Stomach (tissue), 9 donors: Measurements from ENCODE around the gene SH3BP2. TPM values are rescaled to one million over a fixed set of nuclear protein-coding genes. Genes with fewer than 3 reads are reported as not detected.

Experiments used
- DNase-seq, 2 donors: peaks; one replicate each; pipeline versions ENCODE4 v3.0.0 to v3.0.0-alpha.2; 2013 to 2019
- H3K27ac ChIP-seq, 5 donors: fragments of 200-600 bp in 4 of 5; sonication (generic) in 4 of 5; one replicate each; pipeline ENCODE4 v1.5.1; 2013 to 2019; ENCODE audit warnings: mild to moderate bottlenecking in 1 of 5, moderate library complexity in 1 of 5
- H3K27me3 ChIP-seq, 3 donors: fragments of 200-600 bp; sonication (generic); one replicate each; pipeline ENCODE4 v1.5.1; 2017 to 2019; ENCODE audit warnings: mixed run types in 1 of 3
- H3K36me3 ChIP-seq, 4 donors: fragments of 200-600 bp; sonication (generic); 1 replicate in 3 of 4; 2 replicates in 1 of 4; pipeline ENCODE4 v1.5.1; 2016 to 2019
- H3K4me1 ChIP-seq, 4 donors: fragments of 200-600 bp; sonication (generic); one replicate each; pipeline ENCODE4 v1.5.1; 2016 to 2019
- H3K4me3 ChIP-seq, 4 donors: fragments of 200-600 bp; sonication (generic) in 3 of 4; one replicate each; pipeline ENCODE4 v1.5.1; 2016 to 2019; ENCODE audit warnings: mild to moderate bottlenecking in 1 of 4
- H3K9me3 ChIP-seq, 4 donors: fragments of 200-600 bp; sonication (generic); one replicate each; pipeline ENCODE4 v1.5.1; 2016 to 2019
- CTCF ChIP-seq, 7 experiments: fragments of 450-650 bp in 4 of 7; fragments of 200-600 bp in 3 of 7; sonication (generic) in 3 of 7; IDR thresholded peaks; one replicate each; pipeline ENCODE4 v1.5.1; 2016 to 2019; ENCODE audit warnings: antibody characterized with exemption in 7 of 7, control low read depth in 2 of 7, mild to moderate bottlenecking in 1 of 7
- EP300 ChIP-seq: sonication (generic); formaldehyde crosslinking; IDR thresholded peaks from one replicate; pipeline ENCODE4 v1.6.1; 2017; ENCODE audit warnings: antibody characterized with exemption
- POLR2A ChIP-seq, 4 donors: fragments of 450-650 bp; IDR thresholded peaks; one replicate each; pipeline ENCODE4 v1.6.1; 2016; ENCODE audit warnings: antibody characterized with exemption in 4 of 4, control low read depth in 2 of 4, mild to moderate bottlenecking in 1 of 4, moderate library complexity in 1 of 4
- POLR2AphosphoS5 ChIP-seq, 3 donors: sonication (generic); formaldehyde crosslinking; IDR thresholded peaks; one replicate each; pipeline ENCODE4 v1.6.1; 2016; ENCODE audit warnings: antibody characterized with exemption in 3 of 3
- WGBS, 5 donors: extraction: QIAGEN DNeasy Blood & Tissue Kit in 3 of 5; methylation state at CpG; one replicate each; pipeline versions ENCODE4 v1.1.5 to v1.1.7; 2013 to 2018; 5-methylcytosine and 5-hydroxymethylcytosine counted together
- intact Hi-C: fragments of 100-400 bp; cut with DNase I; formaldehyde crosslinking; loops from one replicate; pipeline ENCODE4 v1.15.1; 2023; ENCODE audit warnings: low total_unique reads
- polyA plus RNA-seq, 3 donors: library from polyadenylated mRNA; stranded (reverse); fragments of 200-250 nt; gene quantifications; one replicate each; pipeline ENCODE4 v1.2.3, GENCODE V29; 2013
- total RNA-seq, 5 donors: library from RNA; depleted of rRNA; stranded (reverse); fragments of >200 nt; gene quantifications; one replicate each; pipeline versions ENCODE4 v1.1.0 to v1.2.3, GENCODE V29; 2014 to 2016
- donor health status: healthy with polysubstance abuse.
- donor health status: Bipolar disorder and iron deficiency.
- donor health status: healthy.

Gene SH3BP2
- total and polyA plus RNA-seq, 8 donors = 9.0 to 151 (median 32.7) TPM

GRCh38 chr4:2862528-2862927, 69.6 kb downstream of the SH3BP2 start:
- H3K27ac ChIP-seq = peak overlapping the region; percentile 17 to 78 (median 68)
- H3K27me3 ChIP-seq = no peaks in the 10 kb centered on the region
- no peaks in the 10 kb centered on the region for H3K36me3 ChIP-seq
- intact Hi-C loops = no loop called here
- 37 to 60% (median 47%) methylated on average over 1 of the region's 1 CpG for WGBS, 5 donors
- H3K4me3 ChIP-seq = no peak overlapping the region
- DNase-seq = no peak
- peaks cover 91 to 100% (median 97%) of the 10 kb centered on the region in 4 donors for H3K4me1 ChIP-seq
- no peaks in the 10 kb centered on the region for H3K9me3 ChIP-seq
- TF ChIP-seq POLR2A (IDR thresholded peaks at IDR 0.05) (no peak), EP300 (no peak), CTCF (IDR thresholded peaks at IDR 0.05) (no peak), POLR2AphosphoS5 (IDR thresholded peaks at IDR 0.05) (no peak)

- Histone ChIP-seq H3K27ac (no peak overlapping the region), H3K4me3 (no peak overlapping the region), H3K27me3 (no peaks in the 10 kb centered on the region), H3K36me3 (no peaks in the 10 kb centered on the region), H3K9me3 (no peaks in the 10 kb centered on the region), H3K4me1 (peaks cover 93 to 100% (median 97%) of the 10 kb centered on the region in 4 donors)
- TF ChIP-seq EP300 (no peak), POLR2A (IDR thresholded peaks at IDR 0.05) (no peak)
- intact Hi-C loops = no loop called here
- no peak for DNase-seq
Measured at GRCh38 chr4:2863649-2864048, 70.8 kb downstream of the SH3BP2 start.

GRCh38 chr4:2865196-2865780, 72.4 kb downstream of the SH3BP2 start:
- no peak for TF ChIP-seq EP300
- TF ChIP-seq POLR2A (IDR thresholded peaks at IDR 0.05) = no peak
- no peak for TF ChIP-seq CTCF (IDR thresholded peaks at IDR 0.05)
- TF ChIP-seq POLR2AphosphoS5 (IDR thresholded peaks at IDR 0.05) = no peak
- H3K36me3 ChIP-seq = no peaks in the 10 kb centered on the region
- H3K9me3 ChIP-seq = no peaks in the 10 kb centered on the region
- H3K27me3 ChIP-seq = no peaks in the 10 kb centered on the region
- DNase-seq = no peak
- WGBS, 5 donors = 14 to 26% (median 20%) methylated on average over 2 of the region's 2 CpGs
- peaks cover 91 to 100% (median 96%) of the 10 kb centered on the region in 4 donors for H3K4me1 ChIP-seq
- intact Hi-C loops = no loop called here
- peak overlapping the region in 3 of 5 donors; percentile 23 to 82 (median 80) for H3K27ac ChIP-seq
- H3K4me3 ChIP-seq = no peak overlapping the region

- TF ChIP-seq EP300 (no peak), POLR2AphosphoS5 (IDR thresholded peaks at IDR 0.05) (no peak), CTCF (IDR thresholded peaks at IDR 0.05) (no peak), POLR2A (IDR thresholded peaks at IDR 0.05) (no peak)
- Histone ChIP-seq H3K27ac (peak overlapping the region in 4 of 5 donors; percentile 13 to 82 (median 76)), H3K9me3 (no peaks in the 10 kb centered on the region), H3K36me3 (no peaks in the 10 kb centered on the region), H3K4me3 (no peak overlapping the region), H3K4me1 (peaks cover 81 to 100% (median 93%) of the 10 kb centered on the region in 4 donors), H3K27me3 (no peaks in the 10 kb centered on the region)
- DNase-seq = no peak
- intact Hi-C loops = no loop called here
- WGBS, 5 donors = 50 to 69% (median 57%) methylated on average over 10 of the region's 10 CpGs
Measured at GRCh38 chr4:2866160-2866861, 73.4 kb downstream of the SH3BP2 start.

GRCh38 chr4:2866891-2867290, 74.0 kb downstream of the SH3BP2 start:
- 86 to 90% (median 88%) methylated on average over 5 of the region's 5 CpGs for WGBS, 5 donors
- Histone ChIP-seq H3K27ac (peak overlapping the region in 3 of 5 donors; percentile 72 to 82 (median 80)), H3K36me3 (no peaks in the 10 kb centered on the region), H3K27me3 (no peaks in the 10 kb centered on the region), H3K4me3 (no peak overlapping the region), H3K9me3 (no peaks in the 10 kb centered on the region), H3K4me1 (peaks cover 75 to 100% (median 88%) of the 10 kb centered on the region in 4 donors)
- TF ChIP-seq CTCF (IDR thresholded peaks at IDR 0.05) (no peak), POLR2AphosphoS5 (IDR thresholded peaks at IDR 0.05) (no peak), EP300 (no peak), POLR2A (IDR thresholded peaks at IDR 0.05) (no peak)
- intact Hi-C loops = no loop called here
- no peak for DNase-seq
